HEK293 (cell line): ENCODE measurements around the gene PDGFD.

Source experiments
- CTCF ChIA-PET: fragments of 350-600 bp; formaldehyde crosslinking; extraction: SDS; loops from one replicate; lab custom pipeline; 2021; ENCODE audit warnings: antibody characterized with exemption; lab: Yijun Ruan, JAX
- POLR2A ChIA-PET: fragments of 300-600 bp; formaldehyde crosslinking; extraction: SDS; loops from one replicate; lab custom pipeline; 2020; ENCODE audit warnings: antibody characterized with exemption, inconsistent platforms; lab: Yijun Ruan, JAX
- H3K27ac ChIP-seq: fragments of 200-500 bp; sonication (Bioruptor generic); 2 replicates; pipeline ENCODE4 v1.5.1; 2014; ENCODE audit warnings: low read depth, low read length, control low read depth, inconsistent platforms; ENCODE audit errors: extremely low read depth
- H3K36me3 ChIP-seq, 2 experiments: fragments of 200-500 bp in 1 of 2; sonication (Bioruptor generic) in 1 of 2; 1 replicate in 1 of 2; 2 replicates in 1 of 2; pipeline ENCODE4 v1.5.1; 2014 to 2017; ENCODE audit warnings: inconsistent platforms in 2 of 2, low read length in 2 of 2; ENCODE audit not compliant: control insufficient read depth in 2 of 2, insufficient read depth in 1 of 2
- H3K4me1 ChIP-seq: fragments of 200-500 bp; sonication (Bioruptor generic); 2 replicates; pipeline ENCODE4 v1.5.1; 2014; ENCODE audit warnings: mild to moderate bottlenecking, low read length, inconsistent platforms; ENCODE audit not compliant: control insufficient read depth, insufficient read depth
- H3K4me3 ChIP-seq: 2 replicates; pipeline ENCODE4 v1.5.1; 2011; ENCODE audit warnings: low read depth, mild to moderate bottlenecking, control low read depth, low read length, moderate library complexity
- H3K9me3 ChIP-seq: fragments of 200-500 bp; sonication (Bioruptor generic); 2 replicates; pipeline ENCODE4 v1.5.1; 2014; ENCODE audit warnings: low read depth, low read length, inconsistent platforms; ENCODE audit not compliant: control insufficient read depth, insufficient read depth
- AEBP2 ChIP-seq: fragments of 450-650 bp; formaldehyde crosslinking; IDR thresholded peaks from 2 replicates; pipeline ENCODE4 v1.5.1; 2016; ENCODE audit warnings: missing biosample characterization, missing genetic modification characterization, borderline replicate concordance
- CTCF ChIP-seq: fragments of 450-650 bp; formaldehyde crosslinking; IDR thresholded peaks from 2 replicates; pipeline ENCODE4 v1.5.1; 2016; ENCODE audit warnings: missing biosample characterization, missing genetic modification characterization
- GLIS1 ChIP-seq: fragments of 450-650 bp; formaldehyde crosslinking; IDR thresholded peaks from 2 replicates; pipeline ENCODE4 v1.5.1; 2016; ENCODE audit warnings: missing biosample characterization, missing genetic modification characterization
- IKZF3 ChIP-seq: fragments of 450-650 bp; IDR thresholded peaks from 2 replicates; pipeline ENCODE4 v1.5.0; 2018; ENCODE audit warnings: missing biosample characterization, mild to moderate bottlenecking, missing genetic modification characterization, moderate library complexity
- KLF8 ChIP-seq: fragments of 450-650 bp; formaldehyde crosslinking; IDR thresholded peaks from 2 replicates; pipeline ENCODE4 v1.5.1; 2016; ENCODE audit warnings: missing biosample characterization, missing genetic modification characterization
- PRDM10 ChIP-seq: fragments of 450-650 bp; formaldehyde crosslinking; IDR thresholded peaks from 2 replicates; pipeline ENCODE4 v1.5.1; 2016; ENCODE audit warnings: missing biosample characterization, missing genetic modification characterization
- SCRT1 ChIP-seq: fragments of 450-650 bp; formaldehyde crosslinking; IDR thresholded peaks from 2 replicates; pipeline ENCODE4 v1.5.1; 2016; ENCODE audit warnings: missing biosample characterization, missing genetic modification characterization, borderline replicate concordance
- TRIM28 ChIP-seq: IDR thresholded peaks from 2 replicates; pipeline ENCODE4 v1.6.1; 2011; ENCODE audit warnings: low read length, control low read depth, borderline replicate concordance
- ZBTB20 ChIP-seq: fragments of 450-650 bp; formaldehyde crosslinking; IDR thresholded peaks from 2 replicates; pipeline ENCODE4 v1.5.1; 2016; ENCODE audit warnings: missing biosample characterization, missing genetic modification characterization
- ZBTB26 ChIP-seq: fragments of 450-650 bp; formaldehyde crosslinking; optimal IDR thresholded peaks from 2 replicates; pipeline ENCODE3; 2016; ENCODE audit warnings: missing biosample characterization, mild to moderate bottlenecking, missing genetic modification characterization
- ZBTB44 ChIP-seq: fragments of 450-650 bp; IDR thresholded peaks from 2 replicates; pipeline ENCODE4 v1.5.1; 2018; ENCODE audit warnings: missing biosample characterization, mild to moderate bottlenecking, missing genetic modification characterization
- ZFP37 ChIP-seq: fragments of 450-650 bp; formaldehyde crosslinking; IDR thresholded peaks from 2 replicates; pipeline ENCODE4 v1.5.1; 2016; ENCODE audit warnings: missing biosample characterization, missing genetic modification characterization
- ZNF155 ChIP-seq: fragments of 450-650 bp; formaldehyde crosslinking; IDR thresholded peaks from 2 replicates; pipeline ENCODE4 v1.5.1; 2016; ENCODE audit warnings: missing biosample characterization, missing genetic modification characterization
- ZNF341 ChIP-seq: fragments of 450-650 bp; formaldehyde crosslinking; IDR thresholded peaks from 2 replicates; pipeline ENCODE4; 2016; ENCODE audit warnings: low read depth, missing biosample characterization, missing genetic modification characterization
- ZNF362 ChIP-seq: fragments of 450-650 bp; formaldehyde crosslinking; IDR thresholded peaks from 2 replicates; pipeline ENCODE4 v1.5.1; 2016; ENCODE audit warnings: missing biosample characterization, missing genetic modification characterization
- ZNF398 ChIP-seq: fragments of 450-650 bp; formaldehyde crosslinking; IDR thresholded peaks from 2 replicates; pipeline ENCODE4 v1.5.1; 2017; ENCODE audit warnings: missing biosample characterization, missing genetic modification characterization
- ZNF48 ChIP-seq: fragments of 450-650 bp; formaldehyde crosslinking; IDR thresholded peaks from 2 replicates; pipeline ENCODE4 v1.5.1; 2016; ENCODE audit warnings: missing biosample characterization, missing genetic modification characterization
- ZNF510 ChIP-seq: fragments of 450-650 bp; formaldehyde crosslinking; IDR thresholded peaks from 2 replicates; pipeline ENCODE4 v1.5.1; 2018; ENCODE audit warnings: mild to moderate bottlenecking, missing genetic modification characterization, missing biosample characterization; ENCODE audit not compliant: insufficient replicate concordance
- ZNF626 ChIP-seq: fragments of 450-650 bp; sonication (Bioruptor Pico); formaldehyde crosslinking; IDR thresholded peaks from 2 replicates; pipeline ENCODE4 v1.5.1; 2018; ENCODE audit warnings: missing biosample characterization, missing genetic modification characterization, inconsistent platforms
- ZNF629 ChIP-seq: fragments of 450-650 bp; formaldehyde crosslinking; IDR thresholded peaks from 2 replicates; pipeline ENCODE4 v1.5.1; 2017; ENCODE audit warnings: missing biosample characterization, missing genetic modification characterization
- ZNF692 ChIP-seq: fragments of 450-650 bp; formaldehyde crosslinking; IDR thresholded peaks from 2 replicates; pipeline ENCODE4 v1.5.1; 2016; ENCODE audit warnings: missing biosample characterization, missing genetic modification characterization

The PDGFD gene

GRCh38 chr11:104164028-104164520 lies at the start of gene PDGFD:
PDGFD (minus strand) TSS chr11:104164147.
- no peaks in the 10 kb centered on the region for H3K9me3 ChIP-seq
- H3K4me1 ChIP-seq: no peaks in the 10 kb centered on the region
- ChIA-PET POLR2A (interaction anchor here (1.2 to 1.4 kb wide), 2 partner anchors 11 to 482 kb away, joined by 3 read pairs; no protein-coding TSS in a partner anchor), CTCF (interaction anchor here (0.6 to 2.2 kb wide), 3 partner anchors 27 to 482 kb away, joined by 3 to 9 read pairs (median 5); no protein-coding TSS in a partner anchor)
- peak within 1 kb of the TSS; percentile 66 for H3K4me3 ChIP-seq
- H3K36me3 ChIP-seq: no peaks in the 10 kb centered on the region
- H3K27ac ChIP-seq: peak within 1 kb of the TSS; percentile 20; the same call in 1 of the 2 replicates
- TF ChIP-seq ZNF626 (tag by site-specific recombination): no peak
- TF ChIP-seq GLIS1 (tag by site-specific recombination): peak; percentile 92
- peak; percentile 57; the same call in 1 of the 2 replicates for TF ChIP-seq ZFP37
- peak; percentile 31; the same call in 1 of the 2 replicates for TF ChIP-seq KLF8 (tag by site-specific recombination)
- no peak for TF ChIP-seq ZNF48 (tag by site-specific recombination)
- no peak for TF ChIP-seq IKZF3
- TF ChIP-seq ZNF629 (tag by site-specific recombination): peak; percentile 73
- TF ChIP-seq ZNF692: peak; percentile 40; the same call in 1 of the 2 replicates
- TF ChIP-seq ZBTB26 (tag by site-specific recombination): peak; percentile 89
- no peak for TF ChIP-seq AEBP2
- no peak for TF ChIP-seq ZNF510 (tag by site-specific recombination)
- peak; percentile 60; the same call in 1 of the 2 replicates for TF ChIP-seq ZBTB44
- no peak for TF ChIP-seq ZNF155 (tag by site-specific recombination)
- peak; percentile 81 for TF ChIP-seq SCRT1
- peak; percentile 87 for TF ChIP-seq ZNF341 (tag by site-specific recombination)
- no peak for TF ChIP-seq ZNF362
- peak; percentile 79 for TF ChIP-seq TRIM28
- TF ChIP-seq CTCF: peak; percentile 85
- TF ChIP-seq ZNF398 (tag by site-specific recombination): peak; percentile 36; the same call in 1 of the 2 replicates
- peak; percentile 35 for TF ChIP-seq PRDM10
- TF ChIP-seq ZBTB20: peak; percentile 80; the same call in 1 of the 2 replicates
